Measurements from ENCODE around the gene OSBPL8. TPM values are rescaled to one million over a fixed set of nuclear protein-coding genes. Genes with fewer than 3 reads are reported as not detected.
"Not testable (repeated sequence)": the region's sequence is repeated elsewhere in the genome, so short reads cannot be mapped to it uniquely, and the experiment has no call there.

Gene OSBPL8
- total and polyA plus RNA-seq, 4 donors: 8.6 to 114 (median 53.3) TPM

DNA sequence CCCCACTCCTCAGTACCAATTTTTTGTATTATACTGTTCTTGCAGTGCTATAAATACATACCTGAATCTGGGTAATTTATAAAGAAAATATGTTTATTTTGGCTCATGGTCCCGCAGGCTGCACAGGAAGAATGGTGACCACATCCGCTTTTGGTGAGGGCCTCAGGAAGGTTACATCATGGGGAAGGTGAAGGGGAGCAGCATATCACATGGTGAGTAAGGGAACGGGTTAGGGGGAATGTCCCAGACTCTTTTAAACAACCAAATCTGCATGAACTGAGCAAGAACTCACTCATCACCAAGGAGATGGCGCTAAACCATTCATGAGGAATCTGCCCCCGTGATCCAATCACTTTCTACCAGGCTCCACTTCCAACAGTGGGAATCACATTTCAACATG lies 40.0 kb downstream of the OSBPL8 start:
- WGBS, 2 donors: 53 to 72% methylated on average over 5 of the region's 5 CpGs
- DNase-seq (no peak), ATAC-seq (ENCODE audit: insufficient read depth, low FRiP score) (peak; percentile 34)
- H3K4me1 ChIP-seq (ENCODE audit: control insufficient read depth in 5 of 5, insufficient read depth in 5 of 5, low read length in 5 of 5): peaks cover 0 to 4% (median 0%) of the 10 kb centered on the region in 5 donors
- H3K27me3 ChIP-seq (ENCODE audit: control insufficient read depth in 3 of 3, insufficient read depth in 3 of 3, low read length in 2 of 3): no peaks in the 10 kb centered on the region
- H3K9ac ChIP-seq (ENCODE audit: insufficient read depth in 1 of 2, low read length in 2 of 2): no peak overlapping the region
- peaks cover 0 to 7% (median 3%) of the 10 kb centered on the region in 4 donors for H3K36me3 ChIP-seq (ENCODE audit: control insufficient read depth in 4 of 4, insufficient read depth in 4 of 4, low read length in 4 of 4)
- H3K4me3 ChIP-seq: no peak overlapping the region
- TF ChIP-seq, protein P1, sequence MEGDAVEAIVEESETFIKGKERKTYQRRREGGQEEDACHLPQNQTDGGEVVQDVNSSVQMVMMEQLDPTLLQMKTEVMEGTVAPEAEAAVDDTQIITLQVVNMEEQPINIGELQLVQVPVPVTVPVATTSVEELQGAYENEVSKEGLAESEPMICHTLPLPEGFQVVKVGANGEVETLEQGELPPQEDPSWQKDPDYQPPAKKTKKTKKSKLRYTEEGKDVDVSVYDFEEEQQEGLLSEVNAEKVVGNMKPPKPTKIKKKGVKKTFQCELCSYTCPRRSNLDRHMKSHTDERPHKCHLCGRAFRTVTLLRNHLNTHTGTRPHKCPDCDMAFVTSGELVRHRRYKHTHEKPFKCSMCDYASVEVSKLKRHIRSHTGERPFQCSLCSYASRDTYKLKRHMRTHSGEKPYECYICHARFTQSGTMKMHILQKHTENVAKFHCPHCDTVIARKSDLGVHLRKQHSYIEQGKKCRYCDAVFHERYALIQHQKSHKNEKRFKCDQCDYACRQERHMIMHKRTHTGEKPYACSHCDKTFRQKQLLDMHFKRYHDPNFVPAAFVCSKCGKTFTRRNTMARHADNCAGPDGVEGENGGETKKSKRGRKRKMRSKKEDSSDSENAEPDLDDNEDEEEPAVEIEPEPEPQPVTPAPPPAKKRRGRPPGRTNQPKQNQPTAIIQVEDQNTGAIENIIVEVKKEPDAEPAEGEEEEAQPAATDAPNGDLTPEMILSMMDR (IDR thresholded peaks at IDR 0.05; ENCODE audit: control extremely low read depth, extremely low read depth): no peak
- H3K27ac ChIP-seq (ENCODE audit: low read depth in 1 of 2, low read length in 1 of 2): no peak overlapping the region
- peaks cover 0 to 3% (median 1%) of the 10 kb centered on the region in 4 donors for H3K9me3 ChIP-seq (ENCODE audit: control insufficient read depth in 4 of 4, insufficient read depth in 3 of 4, low read length in 3 of 4)

DNA sequence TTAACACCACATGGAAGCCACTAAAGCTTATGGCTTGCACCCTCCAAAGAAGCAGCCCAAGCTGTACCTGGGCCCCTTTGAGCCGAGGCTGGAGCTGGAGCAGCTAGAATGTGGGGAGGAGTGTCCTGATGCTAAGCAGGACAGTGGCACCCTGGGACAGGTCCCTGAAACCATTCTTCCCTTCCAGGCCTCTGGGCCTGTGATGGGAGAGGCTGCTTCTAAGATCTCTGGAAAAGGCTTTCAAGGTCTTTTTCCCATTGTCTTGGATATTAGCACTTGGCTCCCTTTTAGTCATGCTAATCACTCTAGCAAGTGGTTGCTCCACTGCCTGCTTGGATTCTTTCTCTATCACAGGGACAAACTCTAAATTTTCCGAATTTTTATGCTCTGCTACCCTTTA lies 40.9 kb downstream of the OSBPL8 start:
- H3K4me1 ChIP-seq (ENCODE audit: control insufficient read depth in 5 of 5, insufficient read depth in 5 of 5, low read length in 5 of 5): peaks cover 0 to 4% (median 0%) of the 10 kb centered on the region in 5 donors
- no peak overlapping the region for H3K9ac ChIP-seq (ENCODE audit: insufficient read depth in 1 of 2, low read length in 2 of 2)
- H3K27ac ChIP-seq (ENCODE audit: low read depth in 1 of 2, low read length in 1 of 2): no peak overlapping the region
- TF ChIP-seq, protein P1 (IDR thresholded peaks at IDR 0.05; ENCODE audit: control extremely low read depth, extremely low read depth): no peak
- DNase-seq (no peak), ATAC-seq (ENCODE audit: insufficient read depth, low FRiP score) (no peak)
- H3K27me3 ChIP-seq (ENCODE audit: control insufficient read depth in 3 of 3, insufficient read depth in 3 of 3, low read length in 2 of 3): no peaks in the 10 kb centered on the region
- peaks cover 0 to 3% (median 1%) of the 10 kb centered on the region in 4 donors for H3K9me3 ChIP-seq (ENCODE audit: control insufficient read depth in 4 of 4, insufficient read depth in 3 of 4, low read length in 3 of 4)
- peaks cover 0 to 7% (median 3%) of the 10 kb centered on the region in 4 donors for H3K36me3 ChIP-seq (ENCODE audit: control insufficient read depth in 4 of 4, insufficient read depth in 4 of 4, low read length in 4 of 4)
- H3K4me3 ChIP-seq: no peak overlapping the region
- 94 to 98% methylated on average over 2 of the region's 2 CpGs for WGBS, 2 donors

DNA sequence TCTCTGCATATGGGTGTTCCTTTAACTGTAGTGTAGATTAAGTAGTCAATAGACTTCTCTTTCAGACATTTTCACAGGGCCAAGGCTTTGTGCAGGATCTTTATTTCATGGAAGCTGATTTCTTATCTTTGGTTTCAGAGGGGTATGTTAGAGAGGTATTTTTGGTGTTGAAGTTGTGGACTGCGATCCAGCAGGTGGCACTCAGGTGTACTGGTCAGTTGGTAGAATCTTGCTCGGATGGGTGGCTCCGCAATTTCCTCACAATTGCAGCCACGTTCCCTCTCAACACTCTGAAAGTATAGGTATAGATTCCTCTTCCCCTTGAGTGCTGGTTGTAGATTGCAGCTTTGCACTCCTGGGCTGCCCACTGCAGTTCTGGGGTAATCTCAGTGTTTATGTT lies 44.3 kb downstream of the OSBPL8 start:
- ATAC-seq (ENCODE audit: insufficient read depth, low FRiP score): no peak
- no peaks in the 10 kb centered on the region for H3K27me3 ChIP-seq (ENCODE audit: control insufficient read depth in 3 of 3, insufficient read depth in 3 of 3, low read length in 2 of 3)
- no peak overlapping the region for H3K4me3 ChIP-seq
- no peak for DNase-seq
- TF ChIP-seq, protein P1 (IDR thresholded peaks at IDR 0.05; ENCODE audit: control extremely low read depth, extremely low read depth): no peak
- peaks cover 0 to 8% (median 0%) of the 10 kb centered on the region in 4 donors for H3K9me3 ChIP-seq (ENCODE audit: control insufficient read depth in 4 of 4, insufficient read depth in 3 of 4, low read length in 3 of 4)
- 69 to 94% methylated on average over 4 of the region's 4 CpGs for WGBS, 2 donors
- H3K27ac ChIP-seq (ENCODE audit: low read depth in 1 of 2, low read length in 1 of 2): no peak overlapping the region
- peaks cover 0 to 6% (median 1%) of the 10 kb centered on the region in 4 donors for H3K36me3 ChIP-seq (ENCODE audit: control insufficient read depth in 4 of 4, insufficient read depth in 4 of 4, low read length in 4 of 4)
- no peak overlapping the region for H3K9ac ChIP-seq (ENCODE audit: insufficient read depth in 1 of 2, low read length in 2 of 2)
- peaks cover 0 to 4% (median 0%) of the 10 kb centered on the region in 5 donors for H3K4me1 ChIP-seq (ENCODE audit: control insufficient read depth in 5 of 5, insufficient read depth in 5 of 5, low read length in 5 of 5)

DNA sequence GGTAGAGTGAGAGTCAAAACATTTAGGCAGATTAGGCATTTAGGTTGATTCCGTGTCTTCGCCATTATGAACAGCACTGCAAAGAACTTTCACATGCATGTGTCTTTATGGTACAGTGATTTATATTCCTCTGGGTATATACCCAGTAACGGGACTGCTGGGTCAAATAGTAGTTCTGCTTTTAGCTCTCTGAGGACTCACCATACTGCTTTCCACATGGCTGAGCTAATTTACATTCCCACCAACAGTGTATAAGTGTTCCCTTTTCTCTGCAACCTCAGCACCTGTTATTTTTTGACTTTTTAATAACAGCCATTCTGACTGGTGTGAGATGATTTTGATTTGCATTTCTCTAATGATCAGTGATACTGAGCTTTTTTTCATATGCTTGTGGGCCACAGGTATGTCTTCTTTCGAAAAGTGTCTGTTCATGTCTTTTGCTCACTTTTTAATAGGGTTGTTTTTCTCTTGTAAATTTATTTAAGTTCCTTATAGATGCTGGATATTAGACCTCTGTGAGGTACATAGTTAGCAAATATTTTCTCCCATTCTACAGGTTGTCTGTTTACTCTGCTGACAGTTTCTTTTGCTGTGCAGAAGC lies 48.4 kb downstream of the OSBPL8 start:
- not testable (repeated sequence) for H3K27ac ChIP-seq (ENCODE audit: low read depth in 1 of 2, low read length in 1 of 2); H3K27me3 ChIP-seq (ENCODE audit: control insufficient read depth in 3 of 3, insufficient read depth in 3 of 3, low read length in 2 of 3); H3K4me3 ChIP-seq; H3K36me3 ChIP-seq (ENCODE audit: control insufficient read depth in 4 of 4, insufficient read depth in 4 of 4, low read length in 4 of 4); H3K4me1 ChIP-seq (ENCODE audit: control insufficient read depth in 5 of 5, insufficient read depth in 5 of 5, low read length in 5 of 5); ATAC-seq (ENCODE audit: insufficient read depth, low FRiP score); H3K9me3 ChIP-seq (ENCODE audit: control insufficient read depth in 4 of 4, insufficient read depth in 3 of 4, low read length in 3 of 4); DNase-seq; H3K9ac ChIP-seq (ENCODE audit: insufficient read depth in 1 of 2, low read length in 2 of 2)
- WGBS, 2 donors: 91 to 94% methylated on average over 4 of the region's 4 CpGs
